GM19438 (cell line): ENCODE measurements around the gene CAP1.
A peak's percentile ranks its signal among the peaks of the same experiment; 100 is the strongest.

Experiments
- ATAC-seq: cut with Tn5 transposase; IDR thresholded peaks from one replicate; pipeline ENCODE4 v1.9.1; 2021; ENCODE audit warnings: low read depth; ENCODE audit not compliant: unreplicated experiment

The CAP1 gene

DNA sequence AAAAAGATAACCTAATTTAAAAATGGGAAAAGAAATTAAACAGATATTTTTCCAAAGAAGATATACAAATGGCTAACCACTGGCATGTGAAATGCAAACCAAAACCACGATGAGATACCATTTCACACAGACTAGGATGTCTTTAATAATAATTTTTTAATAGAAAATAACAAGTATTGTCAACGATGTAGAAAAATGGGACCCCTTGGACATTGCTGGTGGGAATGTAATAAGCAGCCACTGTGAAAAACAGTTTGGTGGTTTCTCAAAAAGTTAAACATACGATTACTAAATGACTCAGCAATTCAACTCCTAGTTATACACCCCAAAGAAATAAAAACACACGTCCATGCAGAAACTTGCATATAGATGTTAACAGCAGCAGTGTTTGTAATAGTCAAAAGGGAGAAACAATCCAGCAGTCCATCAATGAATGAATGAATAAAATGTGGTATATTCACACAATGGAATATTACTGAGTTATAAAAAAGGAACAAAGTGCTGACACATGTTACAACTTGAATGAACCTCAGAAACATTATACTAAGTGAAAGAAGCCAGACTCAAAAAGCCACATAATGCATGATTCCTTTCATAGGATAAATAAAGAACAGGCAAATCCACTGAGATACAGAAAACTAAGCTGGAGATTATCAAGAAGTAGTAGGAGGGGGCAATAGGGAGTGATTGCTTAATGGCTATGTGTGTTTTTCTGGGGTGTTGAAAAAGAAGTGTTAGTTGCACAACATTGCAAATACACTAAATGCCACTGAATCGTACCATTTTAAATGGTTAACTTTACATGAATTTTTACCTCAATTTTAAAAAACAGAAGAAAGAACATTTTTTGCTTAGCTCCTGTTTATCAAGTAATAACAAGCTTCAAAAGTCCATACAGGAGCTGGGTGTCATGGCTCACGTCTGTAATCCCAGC lies 52.4 kb downstream of the CAP1 start:
- no peak for ATAC-seq

DNA sequence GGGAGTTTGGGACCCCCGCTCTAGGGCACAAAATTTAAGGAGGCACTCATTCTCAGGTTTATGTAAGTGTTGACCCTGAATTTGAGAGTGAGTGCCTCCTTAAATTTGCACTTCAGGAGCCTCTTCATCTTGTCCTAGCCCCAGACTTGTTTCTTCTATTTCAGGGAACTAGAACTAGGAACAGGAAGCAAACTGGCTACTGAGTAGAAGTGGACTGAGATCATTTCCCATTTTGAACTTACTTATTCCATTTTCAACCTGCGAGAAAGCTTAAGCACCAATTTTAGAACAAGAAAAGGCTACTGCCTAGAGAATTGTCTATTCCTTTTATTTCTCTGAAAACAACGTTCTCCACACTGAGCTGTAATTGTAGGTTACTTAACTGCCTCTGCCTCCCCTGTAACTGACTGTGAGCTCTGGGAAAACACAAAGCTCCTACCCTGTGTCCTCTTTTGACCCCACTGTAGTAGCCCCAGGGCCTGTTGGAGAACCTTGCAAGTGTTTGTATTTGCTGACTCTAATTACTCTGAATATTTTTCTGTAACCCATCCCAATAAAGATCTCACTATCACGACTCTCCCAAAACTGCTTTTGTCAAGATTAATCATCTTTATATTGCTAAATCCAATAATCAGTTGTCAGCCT lies 54.1 kb downstream of the CAP1 start:
- no peak for ATAC-seq

DNA sequence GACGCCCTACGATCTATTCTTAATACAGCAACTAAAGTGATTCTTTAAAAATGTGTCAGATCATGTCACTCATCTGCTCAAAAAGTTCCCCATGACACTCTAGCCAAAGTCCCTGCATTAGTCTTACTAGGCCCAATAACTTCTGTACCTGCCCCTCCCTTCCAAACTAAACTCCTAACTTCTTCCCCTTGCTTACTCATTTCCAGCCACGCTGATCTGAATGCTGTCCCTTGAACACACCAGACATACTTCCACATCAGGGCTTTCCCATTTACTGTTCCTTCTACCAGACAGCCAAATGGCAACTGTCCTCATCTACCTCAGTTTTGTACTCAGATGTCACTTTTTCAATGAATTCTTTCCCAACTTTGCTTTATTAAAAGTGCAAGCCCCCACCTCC lies 55.3 kb downstream of the CAP1 start:
- ATAC-seq = no peak

DNA sequence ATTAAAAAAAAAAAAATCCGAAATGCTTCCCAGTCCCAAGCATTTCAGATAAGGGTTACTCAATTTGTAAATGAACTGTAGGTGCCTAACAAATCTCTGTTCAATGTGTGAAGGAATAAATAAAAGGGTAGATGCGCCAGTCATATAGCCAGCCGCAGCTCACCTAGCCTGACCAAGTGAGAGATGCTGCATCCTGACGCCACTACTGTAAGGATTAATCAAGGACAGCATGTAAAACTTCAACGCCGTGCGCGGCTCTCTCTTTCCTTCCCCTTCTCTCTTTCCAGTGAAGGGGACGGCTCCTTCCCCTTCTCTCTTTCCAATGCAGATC lies 56.1 kb downstream of the CAP1 start:
- no peak for ATAC-seq

DNA sequence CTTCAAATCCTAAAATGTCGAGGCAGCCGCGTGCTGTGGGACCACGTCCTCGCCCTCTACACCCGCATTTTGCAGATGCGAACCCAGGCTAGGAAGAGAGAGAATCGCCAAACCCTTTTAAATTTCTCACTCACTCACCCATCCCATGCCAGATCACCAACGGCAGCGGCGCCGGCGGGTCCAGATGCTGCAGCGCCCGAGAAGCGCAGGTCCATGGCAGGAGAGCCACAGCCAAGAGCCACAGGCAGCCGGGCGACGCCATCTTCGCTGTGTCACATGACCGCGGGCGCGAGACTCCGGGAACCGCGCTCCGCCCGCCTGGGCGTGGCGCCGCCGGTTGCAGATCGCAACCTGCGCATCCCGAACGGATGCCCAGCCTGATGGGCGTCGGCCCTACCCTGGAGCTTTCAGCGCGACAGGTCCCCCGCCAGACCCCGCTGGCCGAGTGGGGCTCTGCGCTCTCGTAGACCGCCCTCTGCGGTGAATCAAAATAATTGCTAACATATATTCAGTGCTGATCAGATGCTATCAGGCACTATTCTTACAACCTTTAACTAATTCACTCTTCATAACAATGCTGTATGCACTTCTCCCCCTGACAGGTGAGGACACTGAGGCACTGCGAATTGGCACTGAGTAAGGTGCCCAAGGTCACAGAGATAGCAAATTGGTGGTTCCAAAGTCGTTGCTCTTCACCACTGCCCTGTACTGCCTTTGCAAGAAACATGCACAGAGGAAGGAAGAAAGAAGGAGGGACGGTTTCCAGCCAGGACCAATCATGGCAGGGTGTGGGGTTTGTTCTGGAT lies 56.7 kb downstream of the CAP1 start, which contains the start of gene PPT1:
PPT1 (minus strand) TSS at position 276 of the 806 bp plus-strand sequence; CDS start at position 262, 14 bp downstream.
- ATAC-seq = peak; percentile 89

DNA sequence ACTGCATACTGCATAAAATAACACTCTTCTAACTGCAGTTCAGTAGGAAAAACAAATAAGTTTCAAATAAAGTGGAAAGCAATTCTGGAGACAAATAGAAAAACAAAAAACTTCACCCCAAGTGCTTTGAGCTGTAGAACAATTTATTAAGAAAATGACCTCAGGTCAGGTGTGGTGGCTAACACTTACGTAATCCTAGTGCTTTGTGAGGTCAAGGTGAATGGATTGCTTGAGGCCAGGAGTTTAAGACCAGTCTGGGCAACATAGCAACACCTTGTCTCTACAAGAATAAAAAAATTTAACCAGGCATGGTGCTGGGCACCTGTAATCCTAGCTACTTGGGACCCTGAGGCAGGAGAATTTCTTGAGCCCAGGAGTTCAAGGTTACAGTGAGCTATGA lies 61.5 kb downstream of the CAP1 start:
- no peak for ATAC-seq

DNA sequence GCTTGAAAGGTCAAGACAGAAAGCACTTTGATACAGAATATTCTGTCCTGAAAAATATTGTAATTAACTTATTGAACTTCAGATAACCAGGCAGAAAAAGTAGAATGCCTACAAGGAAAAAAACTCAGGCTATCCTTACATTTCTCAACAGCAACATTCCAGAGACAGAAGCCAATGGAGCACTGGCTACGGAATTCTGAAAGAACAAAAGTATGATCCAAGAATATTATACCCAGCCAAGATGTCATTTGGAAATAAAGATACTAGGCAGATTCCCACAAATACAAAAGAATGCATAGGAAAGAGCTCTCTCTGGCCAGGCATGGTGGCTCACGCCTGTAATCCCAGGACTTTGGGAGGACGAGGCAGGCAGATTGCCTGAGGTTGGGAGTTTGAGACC lies 62.4 kb downstream of the CAP1 start:
- no peak for ATAC-seq

DNA sequence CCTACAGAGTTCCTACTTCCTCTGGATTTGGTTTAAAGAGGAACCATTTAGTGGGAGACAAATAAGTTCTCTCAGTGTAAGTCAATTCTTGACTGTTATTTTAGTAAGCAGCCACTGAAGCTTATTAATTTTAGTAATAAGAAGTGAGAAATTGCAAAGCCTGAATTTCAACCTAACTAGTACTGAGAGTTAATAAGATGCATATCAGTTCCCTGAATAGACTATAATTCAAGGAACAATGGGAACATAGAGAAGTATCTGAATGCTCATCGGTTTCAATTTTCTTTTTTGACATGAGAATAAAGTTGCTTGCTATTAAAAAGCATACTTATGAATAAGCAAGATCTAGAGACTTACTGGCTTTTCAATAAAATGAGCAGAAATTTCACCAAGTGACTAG lies 64.5 kb downstream of the CAP1 start:
- no peak for ATAC-seq

DNA sequence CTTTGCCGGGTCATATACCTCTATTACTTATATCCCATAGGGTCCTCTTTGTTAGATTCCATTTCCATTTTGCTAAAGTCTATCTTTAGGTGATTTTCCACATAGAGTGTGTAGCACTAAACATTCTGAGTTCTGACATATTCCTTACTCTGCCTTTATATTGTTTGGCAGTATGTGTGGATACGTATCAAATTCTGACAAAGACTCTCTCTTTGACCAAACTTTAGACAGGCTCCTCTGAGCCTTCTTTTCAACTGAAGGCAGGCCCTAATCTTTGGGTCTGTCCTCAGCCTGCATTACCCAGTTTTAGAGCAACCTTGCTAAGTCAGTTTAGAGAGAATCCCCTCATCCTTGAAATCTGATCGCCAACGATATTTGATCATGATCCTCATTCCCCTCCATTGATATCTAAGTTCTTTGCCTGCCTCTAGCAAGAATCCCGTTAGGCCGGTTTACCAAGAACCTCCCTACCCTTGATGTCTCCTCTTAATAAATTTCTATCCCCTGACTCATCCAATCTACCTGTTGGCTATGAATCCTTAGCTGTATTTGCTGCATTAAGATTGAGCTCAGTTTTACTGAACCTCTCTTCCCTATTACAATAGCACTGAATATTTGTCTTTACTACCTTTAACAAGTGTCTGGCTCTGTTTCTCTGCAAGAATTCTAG lies 66.9 kb downstream of the CAP1 start:
- no peak for ATAC-seq

DNA sequence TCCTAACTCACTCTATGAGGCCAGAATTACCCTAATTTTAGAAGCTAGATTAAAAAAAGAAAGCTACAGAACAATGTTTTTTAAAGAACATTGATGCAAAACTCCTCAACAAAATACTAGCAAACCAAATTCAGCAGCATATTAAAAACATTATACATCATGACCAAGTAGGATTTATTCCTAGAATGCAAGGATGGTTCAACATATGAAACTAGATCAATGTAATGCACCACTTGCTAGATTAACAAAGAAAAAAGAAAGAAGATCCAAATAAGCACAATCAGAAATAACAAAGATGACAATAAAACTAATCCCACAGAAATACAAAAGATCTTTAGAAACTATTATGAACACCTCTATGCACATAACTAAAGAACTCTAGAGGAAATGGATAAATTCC lies 69.9 kb downstream of the CAP1 start:
- ATAC-seq = no peak

DNA sequence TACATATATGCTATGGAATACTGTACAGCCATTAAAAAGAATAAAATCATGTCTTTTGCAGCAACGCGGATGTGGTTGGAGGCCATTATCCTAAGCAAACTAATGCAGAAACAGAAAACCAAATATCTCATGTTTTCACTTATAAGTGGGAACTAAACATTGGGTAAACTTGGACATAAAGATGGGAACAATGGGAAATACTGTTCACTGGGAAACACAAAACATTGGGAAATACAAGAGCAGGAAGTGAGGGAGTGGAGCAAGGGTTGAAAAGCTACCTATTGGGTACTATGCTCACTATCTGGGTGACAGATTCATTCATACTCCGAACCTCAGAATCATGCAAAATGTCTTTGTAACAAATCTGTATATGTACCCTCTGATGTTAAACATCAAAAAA lies 73.9 kb downstream of the CAP1 start:
- no peak for ATAC-seq

DNA sequence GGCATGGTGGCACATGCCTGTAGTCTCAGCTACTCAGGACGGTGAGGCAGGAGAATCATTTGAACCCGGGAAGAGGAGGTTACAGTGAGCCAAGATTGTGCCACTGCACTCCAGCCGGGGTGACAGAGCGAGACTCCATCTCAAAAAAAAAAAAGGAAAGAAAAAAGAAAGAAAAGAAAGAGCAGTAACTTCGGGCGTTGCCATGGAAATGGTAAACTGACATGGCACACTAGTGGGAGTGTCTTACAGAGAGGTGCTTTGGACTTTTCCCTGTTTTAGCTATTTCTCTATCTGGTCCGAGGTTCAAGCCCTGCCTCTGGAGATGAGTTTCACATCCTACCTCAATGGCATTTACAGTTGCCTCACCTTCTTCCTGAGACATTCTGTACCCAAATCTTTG lies 79.6 kb downstream of the CAP1 start:
- ATAC-seq = no peak
